H9 (cell line): Measurements from ENCODE around the gene FAM43A. TPM values are rescaled to one million over a fixed set of nuclear protein-coding genes. Genes with fewer than 3 reads are reported as not detected.

Experiments used
- DNase-seq: peaks from one replicate; pipeline ENCODE4 v3.0.0-alpha.2; 2017
- H2AFZ ChIP-seq: one replicate; pipeline ENCODE4 v1.6.1; 2013; ENCODE audit warnings: mild to moderate bottlenecking, low read length, control low read depth, moderate library complexity
- H2AK5ac ChIP-seq: 2 replicates; pipeline ENCODE4 v1.6.1; 2013; ENCODE audit warnings: low read length, control low read depth, mixed read lengths; ENCODE audit not compliant: insufficient read length
- H2BK120ac ChIP-seq: one replicate; pipeline ENCODE4 v1.6.1; 2013; ENCODE audit warnings: low read depth, mild to moderate bottlenecking, low read length, control low read depth, inconsistent platforms; ENCODE audit not compliant: poor library complexity, severe bottlenecking
- H2BK12ac ChIP-seq: 2 replicates; pipeline ENCODE4 v1.6.1; 2013; ENCODE audit warnings: low read length, control low read depth, mixed read lengths, low read depth; ENCODE audit not compliant: insufficient read length
- H2BK15ac ChIP-seq: 2 replicates; pipeline ENCODE4 v1.6.1; 2013; ENCODE audit warnings: low read depth, low read length, control low read depth
- H2BK20ac ChIP-seq: one replicate; pipeline ENCODE4 v1.6.1; 2013; ENCODE audit warnings: low read depth, mild to moderate bottlenecking, low read length, control low read depth, inconsistent platforms; ENCODE audit not compliant: poor library complexity, severe bottlenecking
- H2BK5ac ChIP-seq: 2 replicates; pipeline ENCODE4 v1.6.1; 2013; ENCODE audit warnings: low read length, control low read depth, mixed read lengths; ENCODE audit not compliant: insufficient read length
- H3K14ac ChIP-seq: 2 replicates; pipeline ENCODE4 v1.6.1; 2013; ENCODE audit warnings: low read length, control low read depth; ENCODE audit not compliant: insufficient read depth
- H3K18ac ChIP-seq: 2 replicates; pipeline ENCODE4 v1.6.1; 2013; ENCODE audit warnings: low read depth, mild to moderate bottlenecking, mixed read lengths, low read length, control low read depth; ENCODE audit not compliant: insufficient read length
- H3K23ac ChIP-seq: 2 replicates; pipeline ENCODE4 v1.6.1; 2013; ENCODE audit warnings: low read length, control low read depth, mixed read lengths, low read depth; ENCODE audit not compliant: insufficient read length
- H3K23me2 ChIP-seq: 2 replicates; pipeline ENCODE4 v1.6.1; 2013; ENCODE audit warnings: low read depth, mild to moderate bottlenecking, mixed read lengths, low read length, control low read depth; ENCODE audit not compliant: insufficient read length, poor library complexity, severe bottlenecking
- H3K27ac ChIP-seq: 2 replicates; pipeline ENCODE4 v1.5.1; 2013; ENCODE audit warnings: low read length, control low read depth, mixed read lengths, low read depth; ENCODE audit not compliant: insufficient read length
- H3K27me3 ChIP-seq: 2 replicates; pipeline ENCODE4 v1.6.1; 2013; ENCODE audit warnings: low read length, control low read depth, inconsistent platforms; ENCODE audit not compliant: insufficient read depth
- H3K4ac ChIP-seq: 2 replicates; pipeline ENCODE4 v1.6.1; 2013; ENCODE audit warnings: low read depth, mild to moderate bottlenecking, control low read depth, inconsistent platforms, low read length, moderate library complexity
- H3K4me1 ChIP-seq: 2 replicates; pipeline ENCODE4 v1.6.1; 2013; ENCODE audit warnings: low read length, control low read depth, inconsistent platforms; ENCODE audit not compliant: insufficient read depth
- H3K4me2 ChIP-seq: 2 replicates; pipeline ENCODE4 v1.6.1; 2013; ENCODE audit warnings: low read length, control low read depth, mixed read lengths; ENCODE audit not compliant: insufficient read length, insufficient read depth
- H3K56ac ChIP-seq: 2 replicates; pipeline ENCODE4 v1.6.1; 2013; ENCODE audit warnings: low read depth, mild to moderate bottlenecking, mixed read lengths, low read length, control low read depth; ENCODE audit not compliant: insufficient read length
- H3K79me1 ChIP-seq: 2 replicates; pipeline ENCODE4 v1.6.1; 2013; ENCODE audit warnings: low read depth, mild to moderate bottlenecking, moderate library complexity, low read length, control low read depth, inconsistent platforms; ENCODE audit not compliant: insufficient read depth, poor library complexity, severe bottlenecking
- H3K79me2 ChIP-seq: 2 replicates; pipeline ENCODE4 v1.6.1; 2013; ENCODE audit warnings: low read length, control low read depth, inconsistent platforms; ENCODE audit not compliant: insufficient read depth
- H3K9ac ChIP-seq: 2 replicates; pipeline ENCODE4 v1.6.1; 2013; ENCODE audit warnings: low read length, control low read depth, mixed read lengths; ENCODE audit not compliant: insufficient read length; ENCODE audit errors: extremely low read depth
- H3K9me3 ChIP-seq: one replicate; pipeline ENCODE4 v1.6.1; 2013; ENCODE audit warnings: low read depth, low read length, inconsistent platforms; ENCODE audit not compliant: control insufficient read depth
- H3T11ph ChIP-seq: one replicate; pipeline ENCODE4 v1.6.1; 2013; ENCODE audit warnings: mild to moderate bottlenecking, low read length, control low read depth, inconsistent platforms
- H4K20me1 ChIP-seq: one replicate; pipeline ENCODE4 v1.6.1; 2013; ENCODE audit not compliant: control insufficient read depth, insufficient read length, insufficient read depth
- H4K5ac ChIP-seq: 2 replicates; pipeline ENCODE4 v1.6.1; 2013; ENCODE audit warnings: low read depth, mild to moderate bottlenecking, mixed read lengths, low read length, control low read depth; ENCODE audit not compliant: insufficient read length
- H4K8ac ChIP-seq: replicated peaks from 2 replicates; pipeline ENCODE4 v1.6.1; 2013; ENCODE audit warnings: low read length, control low read depth, mixed read lengths, low read depth; ENCODE audit not compliant: insufficient read length
- H4K91ac ChIP-seq: 2 replicates; pipeline ENCODE4 v1.6.1; 2013; ENCODE audit warnings: low read depth, mild to moderate bottlenecking, moderate library complexity, mixed read lengths, low read length, control low read depth; ENCODE audit not compliant: insufficient read length
- H3K27ac Mint-ChIP-seq, 3 experiments: 2 replicates in 2 of 3; 3 replicates in 1 of 3; pipeline ENCODE4 v1.8.0; 2020 to 2021; ENCODE audit warnings: mixed read lengths in 3 of 3, mild to moderate bottlenecking in 1 of 3, moderate library complexity in 1 of 3
- H3K27me3 Mint-ChIP-seq: 2 replicates; pipeline ENCODE4 v1.8.0; 2021; ENCODE audit warnings: low read depth, mild to moderate bottlenecking, moderate library complexity, mixed read lengths
- H3K36me3 Mint-ChIP-seq, 3 experiments: 2 replicates in 2 of 3; 3 replicates in 1 of 3; pipeline ENCODE4 v1.8.0; 2020 to 2021; ENCODE audit warnings: low read depth in 3 of 3, mixed read lengths in 3 of 3; ENCODE audit not compliant: insufficient read depth in 1 of 3
- H3K4me1 Mint-ChIP-seq, 2 experiments: 2 replicates each; pipeline ENCODE4 v1.8.0; 2020; ENCODE audit warnings: mixed read lengths in 2 of 2
- H3K4me3 Mint-ChIP-seq, 2 experiments: 2 replicates in 1 of 2; 3 replicates in 1 of 2; pipeline ENCODE4 v1.8.0; 2020 to 2021; ENCODE audit warnings: mild to moderate bottlenecking in 2 of 2, mixed read lengths in 2 of 2, moderate library complexity in 1 of 2
- H3K9me3 Mint-ChIP-seq, 2 experiments: 2 replicates in 1 of 2; 3 replicates in 1 of 2; pipeline ENCODE4 v1.8.0; 2020; ENCODE audit warnings: mild to moderate bottlenecking in 2 of 2, mixed read lengths in 2 of 2, moderate library complexity in 1 of 2
- CTCF ChIP-seq: fragments of 200-600 bp; sonication (generic); conservative IDR thresholded peaks from 3 replicates; pipeline ENCODE4 v1.8.0; 2021; ENCODE audit warnings: antibody characterized with exemption, mild to moderate bottlenecking
- WGBS: extraction: QIAGEN DNeasy Blood & Tissue Kit; methylation state at CpG from one replicate; pipeline ENCODE4 v1.1.7; 2013; ENCODE audit warnings: missing lambda C conversion rate, low lambda C conversion rate, mixed read lengths; ENCODE audit not compliant: insufficient read length; ENCODE audit errors: extremely low coverage; 5-methylcytosine and 5-hydroxymethylcytosine counted together
- total RNA-seq: library from RNA; stranded (reverse); gene quantifications from 2 replicates; pipeline ENCODE4 v1.2.1, GENCODE V29; 2021

Gene FAM43A
- total RNA-seq, 1 experiment from 2014 or later, result 2.7 TPM

GRCh38 chr3:194714137-194714455, 28.4 kb downstream of the FAM43A start:
- Histone ChIP-seq H3K4me2 (no peak overlapping the region), H2BK20ac (no peak overlapping the region), H3K4ac (no peak overlapping the region), H3K4me1 (no peaks in the 10 kb centered on the region), H3K9ac (no peak overlapping the region), H2AFZ (no peak overlapping the region), H3K18ac (no peak overlapping the region), H3T11ph (no peak overlapping the region), H2BK120ac (no peak overlapping the region), H3K27ac (no peak overlapping the region), H3K27me3 (no peaks in the 10 kb centered on the region), H3K56ac (no peak overlapping the region), H3K79me2 (no peaks in the 10 kb centered on the region), H2BK12ac (no peak overlapping the region), H2BK15ac (no peak overlapping the region), H2BK5ac (no peak overlapping the region), H3K9me3 (no peaks in the 10 kb centered on the region), H4K8ac (no peak overlapping the region), H3K23me2 (peaks cover 4% of the 10 kb centered on the region), H3K14ac (no peak overlapping the region), H2AK5ac (no peak overlapping the region), H3K79me1 (no peaks in the 10 kb centered on the region), H4K91ac (no peak overlapping the region), H4K5ac (no peak overlapping the region), H3K23ac (no peak overlapping the region), H4K20me1 (no peaks in the 10 kb centered on the region)
- WGBS, result no CpG with 5 or more reads among the region's 5 CpGs
- peaks cover 0 to 3% of the 10 kb centered on the region in 2 experiments; a peak in 1 of 4 replicates for H3K4me1 Mint-ChIP-seq
- DNase-seq, result no peak
- no peak overlapping the region for H3K27ac Mint-ChIP-seq
- no peaks in the 10 kb centered on the region for H3K9me3 Mint-ChIP-seq
- H3K27me3 Mint-ChIP-seq, result no peaks in the 10 kb centered on the region
- no peak overlapping the region; a peak in 1 of 5 replicates for H3K4me3 Mint-ChIP-seq
- no peaks in the 10 kb centered on the region for H3K36me3 Mint-ChIP-seq
- TF ChIP-seq CTCF, result no peak
